Measurements from ENCODE around the gene SPDYE2B.
A peak's percentile ranks its signal among the peaks of the same experiment; 100 is the strongest.
"Not testable (repeated sequence)": the region's sequence is repeated elsewhere in the genome, so short reads cannot be mapped to it uniquely, and the experiment has no call there.

Gene SPDYE2B

DNA sequence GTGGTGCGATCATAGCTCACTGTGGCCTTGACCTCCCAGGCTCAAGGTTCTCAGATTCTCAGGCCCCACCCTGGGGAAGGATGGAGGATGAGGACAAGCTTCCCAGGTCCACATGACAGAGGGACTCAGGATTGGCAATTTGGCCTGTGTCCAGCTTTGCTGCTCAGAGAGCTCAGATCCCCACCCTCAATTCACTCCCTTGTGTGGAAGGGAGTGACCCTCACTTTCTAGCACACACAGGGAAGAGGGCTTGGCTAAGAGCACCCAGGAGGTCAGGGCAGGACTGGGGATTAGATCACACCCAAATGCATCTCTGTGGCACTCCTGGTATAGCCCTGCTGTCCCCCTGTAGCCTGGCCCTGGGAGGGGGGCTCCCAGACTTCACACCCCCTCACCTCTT lies 6.7 kb upstream of the SPDYE2B start:
- not testable (repeated sequence) for DNase-seq

DNA sequence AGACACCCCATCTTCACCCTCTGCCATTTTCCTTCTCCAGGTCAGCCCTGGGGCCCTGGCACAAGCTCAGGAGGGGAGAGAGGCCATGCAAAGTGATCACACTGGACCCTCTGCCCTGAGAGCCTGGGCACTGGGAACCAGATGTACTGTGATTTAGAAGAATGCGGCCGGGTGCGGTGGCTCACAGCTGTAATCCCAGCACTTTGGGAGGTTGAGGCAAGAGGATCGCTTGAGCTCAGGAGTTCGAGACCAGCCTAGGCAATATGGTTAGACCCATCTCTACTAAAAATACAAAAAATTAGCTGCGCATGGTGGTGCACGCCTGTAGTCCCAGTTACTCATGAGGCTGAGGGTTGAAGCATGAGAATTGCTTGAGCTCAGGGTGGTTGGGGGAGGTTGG lies 2.3 kb upstream of the SPDYE2B start:
- DNase-seq, result not testable (repeated sequence)

DNA sequence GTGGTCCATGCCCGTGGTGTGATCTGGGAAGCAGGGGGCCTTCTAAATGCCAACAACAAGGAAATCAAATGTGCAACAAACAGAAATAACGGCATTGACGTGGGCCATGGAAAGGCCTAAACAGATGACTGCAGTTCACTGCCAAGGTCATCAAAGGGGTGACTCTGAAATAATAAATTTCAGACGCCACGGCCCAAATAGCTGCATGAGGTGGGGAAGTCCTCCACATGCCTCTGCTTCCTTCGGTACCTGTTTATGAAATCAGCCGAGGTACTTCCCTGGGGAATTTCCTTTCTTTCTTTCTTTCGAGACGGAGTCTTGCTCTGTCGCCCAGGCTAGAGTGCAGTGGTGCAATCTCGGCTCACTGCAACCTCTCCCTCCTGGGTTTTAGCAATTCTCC lies 14.6 kb downstream of the SPDYE2B start:
- DNase-seq, result not testable (repeated sequence)

DNA sequence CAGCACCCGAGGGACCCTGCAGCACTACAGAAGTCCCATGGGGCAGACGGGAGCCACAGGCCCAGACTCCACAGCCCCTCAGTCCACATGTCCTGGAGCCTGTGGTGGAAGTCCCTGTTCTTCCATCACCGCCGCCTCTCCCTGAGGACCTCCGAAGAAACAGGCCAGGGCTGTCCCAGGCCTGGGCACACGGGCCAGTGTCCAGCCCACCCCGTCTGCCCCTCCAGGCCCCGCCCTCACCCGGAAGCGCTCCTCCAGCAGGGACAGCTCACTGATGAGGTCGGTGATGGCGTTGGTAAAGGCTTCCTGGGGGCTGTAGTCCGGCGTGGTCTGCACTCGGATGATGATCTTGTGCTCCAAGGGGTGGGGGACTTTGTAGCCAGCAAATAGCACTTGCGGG lies 16.7 kb downstream of the SPDYE2B start:
- not testable (repeated sequence) for DNase-seq

DNA sequence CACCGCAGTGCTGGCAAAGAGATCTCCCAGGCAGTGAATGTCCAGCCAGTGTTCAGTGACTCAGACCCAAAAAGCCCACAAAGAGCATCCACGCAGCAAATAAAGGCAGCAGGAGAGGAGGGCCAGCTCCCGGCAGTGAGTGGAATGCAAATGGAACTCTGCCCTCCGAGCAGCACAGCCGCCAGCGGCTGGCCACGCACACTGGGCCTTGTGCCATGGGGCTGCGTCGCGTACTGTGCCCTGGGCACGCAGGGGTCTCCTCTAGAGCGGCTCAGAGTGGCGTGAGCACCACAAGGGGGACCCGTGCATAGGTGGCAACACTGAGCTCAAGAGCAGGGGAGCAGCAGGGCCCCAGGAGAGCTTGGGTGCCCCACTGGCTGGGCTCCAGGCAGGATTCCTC lies 17.4 kb downstream of the SPDYE2B start:
- not testable (repeated sequence) for DNase-seq

DNA sequence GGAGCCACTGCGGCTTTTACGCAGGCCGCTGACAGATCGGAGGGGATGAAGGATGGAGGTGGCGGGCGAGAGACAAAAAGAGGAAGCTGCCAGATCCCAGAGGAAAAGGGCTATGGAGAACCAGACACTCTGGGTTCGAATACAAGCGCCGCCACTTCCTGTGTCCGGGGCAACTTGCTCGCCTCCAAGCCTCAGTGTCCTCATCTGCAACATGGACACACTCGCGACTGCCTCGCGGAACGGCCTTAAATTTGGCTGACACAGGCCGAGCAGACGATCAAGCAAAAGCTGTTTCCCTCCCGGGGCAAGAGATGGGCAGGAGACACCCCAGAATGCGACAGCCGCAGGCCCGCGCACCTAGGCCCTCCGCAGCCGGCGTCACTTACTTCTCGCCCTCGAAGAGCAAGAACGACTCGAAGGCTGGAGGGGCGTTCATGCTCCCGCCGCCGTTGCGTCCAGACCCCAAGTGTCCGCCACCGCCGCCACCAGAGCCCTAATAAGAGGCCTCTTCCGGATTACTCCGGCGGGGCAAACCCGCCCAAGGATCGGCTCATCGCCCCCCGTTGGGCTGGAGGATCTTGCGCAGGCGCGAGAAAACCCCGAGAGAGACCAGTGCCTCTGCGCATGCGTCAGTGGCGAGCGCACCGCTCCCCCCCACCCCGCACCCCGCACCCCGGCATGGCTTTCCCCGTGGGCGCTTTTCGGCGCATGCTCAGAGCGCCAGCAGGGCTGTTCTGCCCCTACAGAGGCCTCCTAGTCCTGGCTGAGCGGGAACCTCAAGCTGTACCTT lies 21.2 kb downstream of the SPDYE2B start, which contains the start of gene POLR2J2:
Gene POLR2J2, minus strand, starts transcription at position 498 of the 790 bp plus-strand sequence. Its CDS starts 62 bp downstream, at position 436.
- DNase-seq, result peak; percentile 97

DNA sequence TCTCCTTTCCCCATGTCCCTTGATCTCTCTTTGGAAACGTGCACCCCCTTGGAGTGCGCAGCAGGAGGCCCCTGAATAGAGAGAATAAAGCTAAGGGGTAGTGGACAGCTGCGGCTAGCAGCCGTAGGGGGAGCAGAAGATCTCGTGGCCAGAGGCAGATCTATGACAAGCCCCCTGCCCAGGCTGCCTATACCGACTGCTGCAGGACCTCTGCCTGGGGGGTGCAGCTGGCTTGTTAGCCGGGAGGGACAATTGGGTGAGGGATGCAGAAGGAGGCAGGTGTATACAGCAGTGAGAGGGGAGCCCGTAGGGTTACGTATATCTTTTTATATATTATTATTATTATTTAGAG lies 21.8 kb downstream of the SPDYE2B start:
- DNase-seq, result not testable (repeated sequence)

DNA sequence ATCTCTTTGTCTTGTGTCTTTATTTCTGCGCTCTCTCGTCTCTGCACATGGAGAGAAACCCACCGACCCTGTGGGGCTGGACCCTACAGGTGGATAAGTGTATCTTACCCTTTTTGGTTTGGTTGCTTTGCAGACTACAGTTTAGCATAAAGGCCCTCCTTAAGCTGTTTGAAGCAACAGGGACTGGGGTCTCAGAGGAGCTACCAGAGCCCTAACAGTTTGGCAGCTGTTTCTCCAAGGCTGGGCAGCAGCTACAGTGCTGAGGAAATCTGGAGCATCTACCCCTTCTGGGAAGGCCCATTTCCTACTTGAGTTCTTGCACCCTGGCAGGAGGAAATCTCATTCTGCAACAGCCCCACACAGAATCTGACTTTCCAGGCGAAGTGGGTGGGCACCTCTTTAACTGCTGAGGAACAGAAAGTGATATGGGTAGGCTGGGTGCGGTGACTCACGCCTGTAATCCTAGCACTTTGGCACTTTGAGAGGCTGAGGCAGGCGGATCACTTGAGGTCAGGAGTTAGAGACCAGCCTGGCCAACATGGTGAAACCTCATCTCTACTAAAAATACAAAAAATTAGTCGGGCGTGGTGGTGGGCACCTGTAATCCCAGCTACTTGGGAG lies 23.4 kb downstream of the SPDYE2B start:
- DNase-seq, result not testable (repeated sequence)

DNA sequence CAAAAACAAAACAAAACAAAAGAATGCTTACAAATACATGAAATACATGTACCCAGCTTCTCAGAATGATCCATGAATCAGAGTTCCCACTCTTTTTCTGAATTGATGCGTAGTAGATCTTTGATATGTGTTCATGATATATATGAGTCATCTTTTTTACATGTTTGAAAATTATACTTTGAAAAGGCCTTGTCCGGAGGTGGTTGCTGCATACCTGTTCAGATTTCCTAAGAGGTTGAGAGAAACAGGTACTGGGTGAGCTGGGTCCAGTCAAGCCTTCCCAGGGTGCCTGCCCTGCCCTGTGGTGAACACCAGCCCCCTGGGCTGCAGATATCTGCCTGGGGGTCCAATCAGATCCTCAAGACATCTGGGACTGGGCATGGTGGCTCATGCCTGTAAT lies 25.4 kb downstream of the SPDYE2B start:
- DNase-seq, result not testable (repeated sequence)

DNA sequence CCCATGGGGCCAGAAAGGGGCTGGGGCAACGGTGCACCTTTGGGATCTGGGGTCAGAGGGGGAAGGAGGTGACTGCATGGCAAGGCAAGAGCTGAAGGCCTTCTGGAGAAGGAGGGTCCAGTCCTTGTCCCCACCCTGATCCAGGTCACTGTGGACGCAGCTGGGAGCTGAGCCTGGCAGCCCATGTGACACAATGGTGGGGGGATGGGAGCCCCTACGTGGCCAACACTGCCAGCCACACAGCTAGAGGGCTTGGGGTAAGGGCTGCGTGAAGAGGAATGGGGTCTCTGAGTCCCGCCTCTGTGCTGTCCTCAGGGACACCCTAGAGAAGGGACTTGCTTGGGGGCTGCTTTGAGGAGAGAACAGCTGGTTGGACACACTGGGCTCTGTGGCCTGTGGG lies 30.7 kb downstream of the SPDYE2B start:
- not testable (repeated sequence) for DNase-seq

DNA sequence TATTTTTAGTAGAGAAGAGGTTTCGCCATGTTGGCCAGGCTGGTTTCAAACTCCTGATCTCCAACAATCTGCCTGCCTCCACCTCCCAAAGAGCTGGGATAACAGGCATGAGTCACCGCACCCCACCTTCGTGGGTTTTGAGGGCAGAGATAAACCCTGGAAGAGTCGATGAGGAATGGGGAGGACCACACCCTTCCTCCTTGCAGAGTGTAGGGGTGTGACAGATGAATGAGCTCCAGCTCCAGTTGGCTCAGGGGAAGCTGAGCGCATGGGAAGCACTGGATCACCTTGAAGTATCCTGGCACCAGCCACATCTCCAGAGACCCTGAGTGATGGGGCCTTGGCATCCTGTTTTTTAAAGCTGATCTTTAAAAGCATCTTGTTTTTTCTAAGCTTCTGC lies 32.4 kb downstream of the SPDYE2B start:
- not testable (repeated sequence) for DNase-seq

DNA sequence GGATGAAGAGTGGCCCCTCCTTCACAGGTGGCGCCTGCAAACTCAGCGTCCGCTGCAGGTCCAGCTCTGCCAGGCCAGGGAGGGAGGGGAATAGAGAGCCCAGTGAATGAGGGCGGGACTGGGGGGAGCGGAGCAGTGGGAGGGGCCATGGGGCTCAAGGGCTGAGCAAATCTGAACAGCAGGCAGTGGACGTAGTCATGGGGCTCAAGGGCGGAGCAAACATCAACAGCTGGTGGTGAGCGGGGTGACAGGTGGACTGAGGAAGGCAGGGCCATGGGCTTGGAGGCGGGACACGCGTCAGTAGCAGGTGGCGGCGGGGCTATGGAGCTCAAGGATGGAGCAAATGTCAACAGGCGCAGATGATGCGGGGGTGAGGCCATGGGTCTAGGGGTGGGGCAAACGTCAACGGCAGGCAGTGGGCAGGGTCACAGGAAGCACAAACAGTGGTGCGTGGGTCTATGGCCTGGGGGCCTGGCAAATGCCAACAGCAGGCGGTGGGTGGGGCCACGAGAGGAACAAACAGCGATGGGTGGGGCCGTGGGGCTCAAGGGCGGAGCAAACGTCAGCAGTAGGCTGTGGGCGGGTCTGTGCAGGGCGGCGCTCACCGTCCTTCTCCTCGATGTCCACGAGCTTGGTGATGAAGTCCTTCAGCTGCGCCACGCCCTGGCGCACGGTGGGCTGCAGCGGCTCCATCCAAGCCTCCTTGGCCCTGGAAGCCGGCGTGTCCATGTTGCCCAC lies 38.3 kb downstream of the SPDYE2B start:
- not testable (repeated sequence) for DNase-seq

DNA sequence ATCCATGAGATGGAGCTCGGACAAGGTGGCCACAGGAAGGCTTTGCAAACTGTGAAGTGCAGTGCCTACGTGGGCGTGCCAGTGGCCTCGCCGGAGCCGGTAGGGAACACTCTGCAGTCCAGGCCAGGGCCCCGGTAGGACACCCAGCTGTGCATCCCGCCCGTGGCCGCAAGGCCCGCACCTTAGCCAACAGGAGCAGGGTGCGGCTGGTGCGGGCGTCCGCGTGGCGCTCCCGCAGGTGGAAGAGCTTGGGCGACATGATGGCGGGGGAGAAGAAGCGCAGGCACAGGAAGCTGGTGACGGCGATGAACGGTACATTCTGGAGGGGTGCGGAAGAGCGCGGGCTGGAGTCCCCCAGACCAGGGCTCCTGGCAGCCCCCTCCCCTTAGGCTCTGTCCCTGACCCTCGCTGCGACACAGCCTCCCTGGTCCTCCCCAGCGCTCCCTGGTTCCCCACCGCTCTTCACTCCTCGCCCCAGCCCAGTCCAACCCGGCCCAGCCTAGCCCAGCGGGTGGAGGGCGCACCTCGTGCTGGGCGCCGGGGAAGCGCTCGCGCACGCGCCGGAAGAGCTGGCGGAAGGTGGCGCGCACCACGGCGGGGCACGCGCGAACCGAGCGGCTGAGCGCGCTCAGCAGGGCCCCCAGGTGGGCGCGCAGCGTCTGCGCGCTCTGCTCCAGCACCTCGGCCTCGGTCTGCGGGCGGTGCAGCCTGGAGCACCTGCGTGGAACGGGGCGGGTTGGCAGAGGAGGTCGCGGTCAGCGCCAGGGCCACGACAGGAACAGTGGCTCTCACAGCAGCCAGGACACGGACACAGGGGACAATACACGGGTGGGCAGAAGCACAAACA lies 39.5 kb downstream of the SPDYE2B start:
- not testable (repeated sequence) for DNase-seq

DNA sequence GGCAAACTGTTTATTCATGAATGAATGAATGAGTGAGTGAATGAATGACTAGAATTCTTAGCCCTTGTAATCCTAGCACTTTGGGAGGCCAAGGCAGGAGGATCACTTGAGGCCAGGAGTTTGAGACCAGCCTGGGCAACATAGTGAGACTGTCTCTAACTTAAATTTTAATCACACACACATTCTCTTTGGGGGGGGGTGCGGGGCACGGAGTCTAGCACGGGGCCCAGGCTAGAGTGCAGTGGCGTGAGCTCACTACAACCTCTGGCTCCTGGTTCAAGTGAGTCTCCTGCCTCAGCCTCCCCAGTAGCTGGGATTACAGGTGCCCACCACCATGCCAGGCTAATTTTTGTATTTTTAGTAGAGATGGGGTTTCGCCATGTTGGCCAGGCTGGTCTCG lies 40.5 kb downstream of the SPDYE2B start:
- not testable (repeated sequence) for DNase-seq

DNA sequence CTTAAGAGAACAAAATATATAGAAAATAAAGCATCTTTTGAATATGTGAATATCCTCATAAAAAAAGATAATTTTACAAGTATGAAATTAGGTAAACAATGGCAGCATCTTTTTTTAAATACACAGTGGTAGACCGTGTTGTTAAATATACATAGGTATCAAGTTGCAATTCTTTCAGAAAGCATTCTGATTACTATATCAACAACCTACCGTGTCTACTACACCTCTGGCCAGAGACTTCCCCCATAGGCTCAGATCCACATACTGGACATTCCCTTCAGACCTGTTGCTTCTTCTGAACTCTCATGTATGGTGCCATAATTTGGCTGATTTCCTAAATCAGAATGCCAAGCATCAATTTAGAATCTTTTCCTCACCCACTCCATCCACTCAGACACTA lies 43.9 kb downstream of the SPDYE2B start:
- not testable (repeated sequence) for DNase-seq

DNA sequence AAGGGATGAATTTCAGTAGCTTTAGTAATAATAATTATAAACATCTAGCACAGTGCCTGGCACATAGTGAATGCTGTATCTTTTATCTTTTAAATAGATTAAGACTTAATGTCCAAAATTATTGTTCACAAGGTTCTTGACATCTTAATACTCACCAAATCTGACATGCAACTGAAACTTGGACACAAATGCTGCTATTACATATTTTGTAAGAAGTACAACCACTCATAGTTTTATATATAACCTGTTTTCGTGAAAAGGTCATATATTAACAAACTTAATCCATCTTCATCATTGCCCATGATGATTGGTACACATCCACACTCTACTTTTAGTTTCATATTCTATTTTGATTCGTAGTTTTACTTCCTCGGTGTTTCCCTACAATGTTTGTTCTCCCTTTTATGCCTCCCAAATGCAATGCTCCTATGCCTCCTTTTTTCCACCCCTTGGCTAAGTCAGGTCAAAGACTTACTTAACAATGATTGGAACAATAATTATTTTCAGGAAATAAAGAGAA lies 45.0 kb downstream of the SPDYE2B start:
- not testable (repeated sequence) for DNase-seq

DNA sequence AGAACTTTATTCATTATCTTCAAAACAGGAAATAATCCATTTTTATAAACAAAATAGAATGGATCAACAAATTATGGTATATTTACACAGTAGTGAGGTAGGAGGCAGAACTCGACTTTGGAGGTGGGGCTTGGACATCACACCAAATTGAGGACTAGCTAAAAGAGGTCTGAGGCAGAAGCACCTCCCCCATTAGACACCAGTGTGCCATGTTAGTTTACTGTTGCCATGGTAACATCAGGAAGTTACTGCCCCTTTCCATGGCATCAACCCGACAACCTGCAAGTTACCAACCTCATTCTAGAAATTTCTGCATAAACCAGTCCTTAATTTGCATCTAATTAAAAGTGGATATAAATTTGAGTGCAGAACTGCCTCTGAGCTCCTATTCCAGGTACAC lies 45.9 kb downstream of the SPDYE2B start:
- DNase-seq, result not testable (repeated sequence)

DNA sequence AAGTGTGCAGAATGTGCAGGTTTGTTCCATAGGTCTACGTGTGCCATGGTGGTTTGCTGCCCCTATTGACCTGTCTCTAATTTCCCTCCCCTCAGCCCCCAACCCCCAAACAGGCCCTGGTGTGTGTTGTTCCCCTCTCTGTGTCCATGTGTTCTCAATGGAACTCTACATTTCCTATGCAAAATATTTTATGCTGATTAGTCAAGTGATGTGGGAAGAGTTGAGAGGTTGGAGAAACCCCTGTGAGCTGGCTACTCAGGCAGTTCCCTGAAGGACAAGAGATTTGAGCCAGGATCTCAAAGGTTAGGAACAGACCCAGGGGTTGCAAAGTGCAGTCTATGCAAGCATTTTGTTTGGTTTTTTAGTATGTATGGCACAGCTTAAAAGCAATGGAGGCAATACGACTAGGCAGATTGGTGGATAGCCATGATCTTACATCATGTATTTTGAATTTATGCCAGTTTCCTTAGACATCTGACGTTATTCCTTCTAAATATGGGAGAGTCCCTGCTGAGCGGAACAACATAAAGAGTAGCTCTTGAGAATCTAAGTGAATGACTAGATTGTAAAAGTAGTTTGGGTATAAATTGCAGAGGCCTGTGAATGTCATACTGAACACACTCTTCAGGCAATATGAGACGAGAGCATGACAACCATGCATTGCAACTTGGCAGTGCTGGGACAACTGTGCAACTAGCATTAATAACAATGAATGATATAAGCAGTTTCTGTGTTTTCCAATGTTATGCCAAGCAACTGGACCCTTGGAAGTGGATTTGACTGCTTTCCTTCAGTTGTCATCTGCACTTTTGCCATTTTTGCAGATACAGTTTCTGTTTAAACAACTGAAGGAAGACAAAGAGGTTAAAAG lies 47.8 kb downstream of the SPDYE2B start:
- DNase-seq, result not testable (repeated sequence)

DNA sequence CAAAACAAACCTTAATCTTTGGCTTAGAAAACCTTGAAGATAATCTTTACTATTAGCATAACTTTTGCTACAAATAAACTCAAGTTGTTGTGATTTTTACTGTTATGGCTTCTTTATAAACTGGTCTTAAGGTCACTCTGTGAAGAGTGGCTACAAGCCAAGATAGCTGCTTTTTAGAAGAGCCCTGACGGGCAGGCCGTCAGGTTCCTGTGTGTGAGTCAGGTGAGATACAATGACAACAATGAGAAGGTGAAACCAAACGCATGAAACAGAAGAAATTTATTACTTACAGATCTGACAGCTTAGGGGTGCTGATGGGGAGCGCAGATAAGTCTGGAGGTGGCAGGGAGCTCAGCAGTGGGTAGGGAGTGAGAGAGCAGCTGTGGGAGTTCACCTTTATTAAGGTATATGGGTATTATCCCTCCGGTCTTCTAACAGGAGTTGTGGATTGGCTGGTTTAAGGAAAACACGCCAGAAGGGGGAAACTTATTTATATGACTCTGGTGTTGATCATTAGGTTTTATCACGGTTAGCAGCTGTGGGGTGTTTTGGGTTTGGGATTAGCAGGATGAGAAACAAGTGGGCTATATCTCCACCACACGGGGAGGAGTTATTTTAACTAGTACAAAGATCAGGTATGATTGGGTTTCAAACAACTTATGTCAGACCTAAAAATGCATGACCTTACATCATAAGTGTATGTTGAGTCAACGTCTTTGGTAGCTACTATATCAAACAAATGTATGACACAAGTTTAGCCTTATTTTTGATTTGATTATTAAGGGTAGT lies 49.0 kb downstream of the SPDYE2B start:
- DNase-seq, result not testable (repeated sequence)
